GM19025 (cell line): ENCODE results near the gene ADAMTS8.

Source experiments
- ATAC-seq: cut with Tn5 transposase; IDR thresholded peaks from one replicate; pipeline ENCODE4 v1.9.1; 2021; ENCODE audit warnings: mild to moderate bottlenecking, low read depth, moderate library complexity; ENCODE audit not compliant: unreplicated experiment

ADAMTS8 gene

GRCh38 chr11:130422251-130422995 is 6.0 kb downstream of the ADAMTS8 start:
- ATAC-seq = no peak

- no peak for ATAC-seq
These were observed 6.7 kb downstream of the ADAMTS8 start for GRCh38 chr11:130421697-130422096.

DNA sequence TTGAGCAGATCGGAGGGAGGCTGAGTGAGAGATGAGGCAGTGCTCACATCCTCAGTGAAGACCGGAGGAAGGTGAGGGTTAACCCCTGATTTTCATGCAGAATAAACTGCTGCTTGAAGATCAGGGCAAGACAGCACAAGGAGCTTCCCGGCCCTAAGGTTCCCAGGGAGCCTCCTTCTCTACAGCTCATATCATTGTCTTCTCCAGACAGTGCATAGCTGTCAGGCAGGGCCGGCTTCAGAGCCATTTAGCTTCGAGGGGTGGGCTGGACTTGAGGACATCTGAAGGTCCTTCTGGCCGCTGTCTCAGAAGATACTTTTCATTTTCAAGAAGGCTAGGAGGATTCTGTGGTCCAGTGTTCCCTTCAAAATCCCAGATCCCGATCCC is 7.2 kb downstream of the ADAMTS8 start:
- no peak for ATAC-seq

- ATAC-seq = no peak
These were observed 7.8 kb downstream of the ADAMTS8 start for GRCh38 chr11:130420478-130421198.

DNA sequence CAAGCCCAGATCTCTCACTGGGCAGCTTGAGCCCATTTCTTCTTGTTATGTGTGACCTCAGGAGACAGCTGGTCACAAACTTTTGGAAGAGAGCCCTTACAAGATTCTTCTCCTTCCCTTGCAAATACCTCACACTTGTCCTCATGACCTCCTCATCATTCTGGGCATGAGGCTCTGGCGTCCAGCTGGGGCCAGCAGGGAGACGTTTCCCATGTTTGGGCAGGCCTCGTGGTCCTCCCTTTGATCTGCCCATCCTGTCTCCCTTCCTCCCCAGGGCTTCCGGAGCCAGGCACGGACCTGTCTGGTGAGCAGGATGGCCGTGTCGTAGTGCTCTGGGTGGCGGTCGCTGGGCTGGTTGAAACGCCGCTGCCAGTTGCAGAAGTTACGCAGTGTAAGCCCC is 9.7 kb downstream of the ADAMTS8 start:
- no peak for ATAC-seq

- ATAC-seq = no peak
These were observed 10.2 kb downstream of the ADAMTS8 start for GRCh38 chr11:130418210-130418609.

DNA sequence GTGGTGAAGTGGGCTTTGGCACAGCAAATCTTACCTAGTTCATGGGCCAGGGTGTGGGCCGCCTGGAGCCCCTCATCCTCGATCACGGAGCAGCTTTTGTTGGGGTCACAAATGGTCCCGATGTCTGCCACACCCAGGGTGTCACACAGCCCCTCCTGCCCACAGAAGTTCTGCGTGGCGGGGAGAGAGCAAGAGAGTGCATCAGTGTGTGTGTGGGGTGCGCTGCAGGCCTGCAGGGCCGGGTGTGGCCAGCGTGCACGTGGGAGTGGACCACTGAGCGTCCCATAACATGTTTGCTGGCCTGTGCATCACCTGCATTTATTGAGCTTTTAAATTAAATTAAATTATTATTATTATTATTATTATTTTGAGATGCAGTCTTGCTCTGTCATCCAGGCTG is 11.5 kb downstream of the ADAMTS8 start:
- ATAC-seq = no peak

GRCh38 chr11:130416530-130416882 is 11.9 kb downstream of the ADAMTS8 start:
- ATAC-seq = no peak

DNA sequence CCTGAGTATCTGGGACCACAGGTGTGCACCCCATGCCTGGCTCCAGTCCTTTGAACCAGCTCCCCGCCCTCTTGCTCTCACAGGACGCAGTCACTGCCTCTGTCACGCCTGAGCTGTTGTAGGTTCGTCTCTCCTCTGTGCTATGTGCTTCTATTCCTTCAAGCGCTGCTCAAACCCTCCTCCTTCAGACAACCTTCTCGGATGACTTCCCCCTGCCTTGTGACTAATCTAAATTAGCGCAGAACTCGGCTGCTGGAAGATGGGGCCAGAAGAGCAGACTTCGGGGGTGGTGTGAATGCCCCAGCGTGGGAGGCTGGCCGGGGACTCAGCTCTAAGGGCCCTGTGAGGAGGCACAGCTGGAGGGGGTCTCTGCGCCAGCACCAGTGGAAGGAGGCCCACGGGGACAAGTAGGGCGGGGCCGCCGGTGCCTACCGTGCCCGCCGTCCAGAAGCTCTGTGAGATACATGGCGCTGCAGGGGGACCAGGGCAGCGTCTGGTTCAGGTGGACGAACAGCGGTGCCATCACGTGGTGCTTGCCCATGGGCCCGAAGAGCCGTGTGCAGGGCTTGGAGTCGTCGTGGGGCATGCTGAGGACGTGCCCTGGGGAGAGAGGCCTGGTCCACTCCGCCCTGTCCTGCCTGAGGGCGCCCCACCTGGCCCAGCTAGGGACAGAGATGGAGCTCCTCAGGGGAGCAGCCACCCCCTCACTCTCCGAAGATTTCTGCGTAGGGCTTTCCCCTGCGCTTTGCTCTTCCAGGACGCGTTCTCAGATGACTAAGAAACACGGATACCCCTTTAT is 12.5 kb downstream of the ADAMTS8 start:
- no peak for ATAC-seq

GRCh38 chr11:130414107-130415080 is 14.0 kb downstream of the ADAMTS8 start:
- ATAC-seq = no peak

- no peak for ATAC-seq
These were observed 14.9 kb downstream of the ADAMTS8 start for GRCh38 chr11:130413405-130414106.

DNA sequence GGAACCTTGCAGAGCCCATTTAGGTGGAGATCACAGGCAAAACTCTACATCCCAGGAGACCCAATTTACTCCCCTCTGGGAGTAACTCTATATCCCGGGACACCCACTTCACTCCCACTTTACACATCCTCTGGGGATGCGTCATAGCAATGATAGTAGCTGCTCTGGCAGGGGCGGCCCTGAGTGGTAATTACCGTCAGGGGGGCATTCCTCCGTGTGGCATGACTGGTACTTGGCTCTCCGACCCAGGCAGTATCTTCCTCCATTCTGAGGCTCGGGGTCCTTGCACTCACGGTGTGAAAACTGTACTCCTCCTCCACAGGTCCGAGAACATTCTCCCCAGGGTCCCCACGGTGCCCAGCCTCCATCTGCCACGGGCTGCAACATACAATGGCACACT is 17.2 kb downstream of the ADAMTS8 start:
- ATAC-seq = no peak

DNA sequence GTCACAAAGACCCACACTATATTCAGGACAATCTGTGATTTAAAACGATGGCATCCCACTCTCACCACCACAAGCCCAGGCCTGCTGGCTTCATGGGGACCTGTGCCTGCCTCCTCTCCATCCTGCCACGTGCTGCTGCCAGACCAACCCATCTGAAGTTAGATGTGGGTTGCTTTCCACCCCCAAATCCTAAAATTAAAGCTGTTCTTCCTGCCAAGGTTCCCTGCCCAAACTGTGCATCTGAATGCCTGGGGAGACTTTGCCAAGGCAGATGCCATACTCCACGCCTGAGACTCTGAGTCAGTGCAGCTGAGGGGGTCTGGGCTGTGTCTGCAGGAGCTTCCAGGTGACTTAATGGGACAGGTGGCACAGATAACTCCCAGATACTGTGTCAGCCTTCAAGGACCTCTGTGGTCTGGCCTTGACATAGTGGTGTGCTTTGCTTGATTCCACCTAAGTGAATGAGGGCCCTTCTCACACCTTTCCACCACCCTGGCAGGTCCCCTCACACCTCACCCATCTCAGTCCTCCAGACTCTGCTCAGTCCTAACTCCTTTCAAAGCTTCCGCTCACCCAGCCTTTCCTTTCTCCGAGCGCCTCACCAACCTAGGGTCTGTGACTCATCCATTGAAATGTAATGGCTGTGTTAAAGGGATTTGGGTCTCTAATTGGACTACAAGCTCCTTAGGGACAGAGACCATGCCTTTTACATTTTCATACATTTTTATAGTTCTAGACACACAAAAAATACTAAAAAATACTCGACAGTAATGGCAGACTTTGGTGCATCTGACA is 18.6 kb downstream of the ADAMTS8 start:
- no peak for ATAC-seq

- ATAC-seq = no peak
These were observed 19.5 kb downstream of the ADAMTS8 start for GRCh38 chr11:130408901-130409300.

DNA sequence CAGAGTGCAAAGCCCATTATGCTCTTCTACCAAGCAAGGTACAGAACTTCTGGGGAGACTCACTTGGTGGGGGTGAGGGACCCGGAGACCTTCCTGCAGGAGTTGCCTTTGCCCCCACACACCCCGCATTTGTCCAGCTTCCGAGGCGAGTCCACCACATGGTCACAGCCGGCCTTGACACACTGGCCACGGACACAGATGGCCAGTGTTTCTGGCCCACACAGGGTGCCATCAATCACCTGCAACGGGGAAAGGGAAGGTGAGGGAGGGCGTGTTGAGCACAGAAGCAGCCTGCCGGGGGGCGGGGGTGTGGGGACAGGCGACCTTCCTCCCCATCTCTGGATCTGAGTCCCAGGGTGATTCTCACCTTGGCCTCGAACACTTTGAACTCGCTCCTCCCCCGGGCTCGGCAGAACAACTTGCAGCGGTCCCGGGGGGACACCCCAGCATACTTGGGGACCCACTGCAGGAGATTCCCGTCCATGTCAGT is 20.0 kb downstream of the ADAMTS8 start:
- no peak for ATAC-seq

- ATAC-seq = no peak
These were observed 20.4 kb downstream of the ADAMTS8 start for GRCh38 chr11:130407978-130408377.

DNA sequence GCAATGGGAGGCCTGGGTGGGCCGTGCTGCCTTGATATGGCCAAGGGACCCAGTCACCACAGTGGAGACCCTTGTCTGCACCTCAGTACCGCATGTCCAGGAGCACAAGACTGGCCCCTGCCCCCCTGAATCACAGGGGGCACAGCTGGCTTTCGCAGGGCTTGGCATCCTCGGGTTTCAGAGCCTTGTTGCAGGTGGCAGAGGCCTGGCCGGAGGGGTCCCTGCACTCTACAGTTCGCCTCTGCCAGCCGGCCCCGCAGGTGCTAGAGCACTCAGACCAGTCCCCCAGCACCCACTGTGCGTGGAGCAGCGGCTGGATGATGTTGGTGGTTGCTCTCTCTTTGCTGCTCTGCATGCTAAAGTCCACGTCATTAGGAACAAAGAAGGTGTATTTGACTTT is 23.0 kb downstream of the ADAMTS8 start:
- ATAC-seq = no peak

GRCh38 chr11:130404727-130405126 is 23.7 kb downstream of the ADAMTS8 start:
- no peak for ATAC-seq

DNA sequence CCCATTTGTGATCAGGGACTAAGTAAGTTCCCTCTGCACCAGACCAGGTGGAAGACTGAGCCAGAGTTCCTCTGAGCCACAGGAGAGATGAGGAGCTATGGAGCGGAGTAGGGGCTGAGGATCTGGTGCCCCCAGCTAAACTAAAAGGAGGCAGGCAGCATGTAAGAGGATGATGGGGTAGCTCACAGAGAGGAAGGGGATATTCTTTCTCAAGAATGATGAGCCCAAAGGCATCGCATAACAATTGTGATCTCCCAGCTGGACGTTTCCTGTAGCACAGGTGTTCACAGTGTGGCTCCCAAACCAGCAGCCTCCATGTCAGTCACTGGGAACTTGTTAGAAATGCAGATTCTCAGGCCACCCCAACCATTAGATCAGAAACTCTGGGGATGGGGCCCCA is 24.4 kb downstream of the ADAMTS8 start:
- no peak for ATAC-seq
